Endothelial cell of hepatic sinusoid (primary cell): ENCODE results near the gene ARL2BP.

ENCODE experiments used
- in situ Hi-C: cut with HindIII; loops from 2 replicates; pipeline ENCODE4 v1.10.0; 2017; ENCODE audit warnings: low sequenced_read_pairs

Gene ARL2BP

GRCh38 chr16:57235128-57236021 is 9.7 kb upstream of the ARL2BP start:
- in situ Hi-C loops, result no loop called here

GRCh38 chr16:57236022-57236350 is 9.1 kb upstream of the ARL2BP start:
- in situ Hi-C loops, result no loop called here

GRCh38 chr16:57238682-57239081 is 6.4 kb upstream of the ARL2BP start:
- in situ Hi-C loops, result no loop called here

GRCh38 chr16:57239107-57239506 is 6.0 kb upstream of the ARL2BP start:
- in situ Hi-C loops, result no loop called here

- in situ Hi-C loops, result loop anchor here (10.0 kb wide), 1 partner anchor 54 kb away; no protein-coding TSS in a partner anchor
These were observed 4.2 kb upstream of the ARL2BP start for GRCh38 chr16:57240851-57241250.

- in situ Hi-C loops, result loop anchor here (10.0 kb wide), 1 partner anchor 52 kb away; no protein-coding TSS in a partner anchor
These were observed 2.4 kb upstream of the ARL2BP start for GRCh38 chr16:57242650-57243049.

- in situ Hi-C loops, result loop anchor here (10.0 kb wide), 1 partner anchor 50 kb away; no protein-coding TSS in a partner anchor
These were observed 644 bp upstream of the ARL2BP start for GRCh38 chr16:57244463-57244766.

- in situ Hi-C loops, result loop anchor here (10.0 kb wide), 1 partner anchor 49 kb away; no protein-coding TSS in a partner anchor
These were observed 534 bp downstream of the ARL2BP start for GRCh38 chr16:57245472-57246113.

GRCh38 chr16:57251352-57251751 is 6.3 kb downstream of the ARL2BP start:
- in situ Hi-C loops, result no loop called here

- in situ Hi-C loops, result no loop called here
These were observed 7.2 kb downstream of the ARL2BP start for GRCh38 chr16:57252148-57252721.

GRCh38 chr16:57253466-57253865 is 8.4 kb downstream of the ARL2BP start:
- in situ Hi-C loops, result no loop called here

- in situ Hi-C loops, result no loop called here
These were observed 10.8 kb downstream of the ARL2BP start for GRCh38 chr16:57255686-57256415.

- in situ Hi-C loops, result no loop called here
These were observed 11.7 kb downstream of the ARL2BP start for GRCh38 chr16:57256601-57257395.

GRCh38 chr16:57257455-57258070 is 12.5 kb downstream of the ARL2BP start:
- in situ Hi-C loops, result no loop called here

GRCh38 chr16:57258226-57258909 is 13.3 kb downstream of the ARL2BP start:
- in situ Hi-C loops, result no loop called here

- in situ Hi-C loops, result no loop called here
These were observed 13.9 kb downstream of the ARL2BP start for GRCh38 chr16:57258910-57259475.

GRCh38 chr16:57260294-57260929 is 15.4 kb downstream of the ARL2BP start:
- in situ Hi-C loops, result no loop called here

- in situ Hi-C loops, result no loop called here
These were observed 16.7 kb downstream of the ARL2BP start for GRCh38 chr16:57261806-57262205.
